Common myeloid progenitor, CD34-positive (primary cell): ENCODE results near the gene RNF114.

Source experiments
- CTCF ChIA-PET: fragments of 350-600 bp; sonication (Branson Sonifier 250); formaldehyde crosslinking; loops from one replicate; lab custom pipeline; 2021; ENCODE audit warnings: antibody characterized with exemption; lab: Charles Lee
- POLR2A ChIA-PET: fragments of 350-600 bp; sonication (Branson Sonifier 250); formaldehyde crosslinking; loops from one replicate; lab custom pipeline; 2021; ENCODE audit warnings: antibody characterized with exemption; lab: Charles Lee
- DNase-seq, 3 donors: peaks; one replicate each; pipeline versions ENCODE4 v3.0.0 to v3.0.0-alpha.2; 2013
- H3K27ac ChIP-seq, 2 experiments: 1 replicate in 1 of 2; 2 replicates in 1 of 2; pipeline ENCODE4 v1.7.0; 2013; ENCODE audit warnings: inconsistent platforms in 2 of 2, low read length in 2 of 2, mild to moderate bottlenecking in 2 of 2, low read depth in 1 of 2, moderate library complexity in 1 of 2; ENCODE audit not compliant: severe bottlenecking in 2 of 2, insufficient read depth in 1 of 2, poor library complexity in 1 of 2
- H3K27me3 ChIP-seq, 5 experiments: replicated peaks in 2 of 5; 1 replicate in 3 of 5; 2 replicates in 2 of 5; pipeline versions ENCODE4 v1.6.1 to v1.7.0; 2013; ENCODE audit warnings: low read length in 4 of 5, mild to moderate bottlenecking in 2 of 5, moderate library complexity in 2 of 5, inconsistent platforms in 1 of 5; ENCODE audit not compliant: insufficient read depth in 5 of 5, control insufficient read depth in 4 of 5
- H3K36me3 ChIP-seq, 4 experiments: 1 replicate in 2 of 4; 2 replicates in 2 of 4; pipeline versions ENCODE4 v1.6.1 to v1.7.0; 2013; ENCODE audit warnings: low read length in 3 of 4, control low read depth in 1 of 4, mild to moderate bottlenecking in 1 of 4; ENCODE audit not compliant: control insufficient read depth in 4 of 4, insufficient read depth in 4 of 4
- H3K4me1 ChIP-seq, 4 experiments: 1 replicate in 3 of 4; 2 replicates in 1 of 4; pipeline versions ENCODE4 v1.6.1 to v1.7.1; 2013; ENCODE audit warnings: low read length in 3 of 4, mild to moderate bottlenecking in 3 of 4, control low read depth in 1 of 4, inconsistent platforms in 1 of 4, moderate library complexity in 1 of 4; ENCODE audit not compliant: control insufficient read depth in 4 of 4, insufficient read depth in 4 of 4; ENCODE audit errors: control extremely low read depth in 1 of 4
- H3K4me3 ChIP-seq, 7 experiments: 1 replicate in 4 of 7; 2 replicates in 3 of 7; pipeline versions ENCODE4 v1.5.1 to v1.7.0; 2013; ENCODE audit warnings: mild to moderate bottlenecking in 7 of 7, low read length in 6 of 7, moderate library complexity in 6 of 7, inconsistent platforms in 2 of 7, low read depth in 2 of 7, control low read depth in 1 of 7; ENCODE audit not compliant: insufficient read depth in 4 of 7, control insufficient read depth in 1 of 7; ENCODE audit errors: extremely low read depth in 1 of 7
- H3K9me3 ChIP-seq, 5 experiments: 1 replicate in 4 of 5; 2 replicates in 1 of 5; pipeline versions ENCODE4 v1.6.1 to v1.7.1; 2013; ENCODE audit warnings: low read length in 4 of 5, mild to moderate bottlenecking in 2 of 5, inconsistent platforms in 1 of 5, low read depth in 1 of 5, moderate library complexity in 1 of 5; ENCODE audit not compliant: control insufficient read depth in 4 of 5, insufficient read depth in 2 of 5; ENCODE audit errors: control extremely low read depth in 1 of 5
- WGBS: methylation state at CpG from one replicate; pipeline ENCODE4 v1.1.5; 2013; ENCODE audit not compliant: insufficient coverage; 5-methylcytosine and 5-hydroxymethylcytosine counted together

Gene RNF114

GRCh38 chr20:49982072-49982345, 45.8 kb downstream of the RNF114 start:
- ChIA-PET POLR2A (interaction anchor here (0.6 to 3.4 kb wide), 4 partner anchors 30 to 89 kb away, joined by 3 to 11 read pairs (median 4); no protein-coding TSS in a partner anchor), CTCF (interaction anchor here (0.7 to 13.3 kb wide), 12 partner anchors 8 to 128 kb away, joined by 3 to 314 read pairs (median 4); no protein-coding TSS in a partner anchor)
- Histone ChIP-seq H3K27me3 (no peaks in the 10 kb centered on the region), H3K4me1 (peaks cover 0 to 67% (median 35%) of the 10 kb centered on the region in 4 experiments), H3K4me3 (peak overlapping the region in 4 of 7 experiments; percentile 23 to 56 (median 38)), H3K9me3 (no peaks in the 10 kb centered on the region), H3K27ac (peak overlapping the region in 1 of 2 experiments; percentile 14), H3K36me3 (peaks cover 0 to 3% (median 0%) of the 10 kb centered on the region in 4 experiments)
- WGBS: 8% methylated on average over 12 of the region's 12 CpGs
- no peak for DNase-seq

GRCh38 chr20:49982346-49983122, 46.3 kb downstream of the RNF114 start, which contains the start of gene SNAI1:
SNAI1 (plus strand) TSS chr20:49982980; CDS start chr20:49983060, 80 bp downstream.
- Histone ChIP-seq H3K4me3 (peak within 1 kb of the TSS in 6 of 7 experiments; percentile 42 to 73 (median 61)), H3K27ac (peak within 1 kb of the TSS in 1 of 2 experiments; percentile 78), H3K4me1 (peaks cover 0 to 70% (median 35%) of the 10 kb centered on the region in 4 experiments), H3K36me3 (peaks cover 0 to 3% (median 0%) of the 10 kb centered on the region in 4 experiments), H3K27me3 (no peaks in the 10 kb centered on the region), H3K9me3 (no peaks in the 10 kb centered on the region)
- CTCF ChIA-PET: interaction anchor here (0.7 to 13.3 kb wide), 12 partner anchors 7 to 108 kb away, joined by 3 to 314 read pairs (median 4); no protein-coding TSS in a partner anchor
- POLR2A ChIA-PET: interaction anchor here (0.6 to 3.4 kb wide), 5 partner anchors 30 to 132 kb away, joined by 3 to 11 read pairs (median 3); no protein-coding TSS in a partner anchor
- DNase-seq: peak; percentile 83 to 93 (median 92)
- WGBS: under 1% methylated on average over 60 of the region's 90 CpGs

GRCh38 chr20:49983123-49983847, 47.1 kb downstream of the RNF114 start:
- H3K4me3 ChIP-seq: peak overlapping the region in 6 of 7 experiments; percentile 42 to 73 (median 61)
- peaks cover 0 to 5% (median 0%) of the 10 kb centered on the region in 4 experiments for H3K36me3 ChIP-seq
- no peaks in the 10 kb centered on the region for H3K9me3 ChIP-seq
- no peak for DNase-seq
- H3K27me3 ChIP-seq: no peaks in the 10 kb centered on the region
- peak overlapping the region in 1 of 2 experiments; percentile 78 for H3K27ac ChIP-seq
- H3K4me1 ChIP-seq: peaks cover 0 to 75% (median 35%) of the 10 kb centered on the region in 4 experiments
- WGBS: 18% methylated on average over 12 of the region's 24 CpGs
- ChIA-PET CTCF (interaction anchor here (1.0 to 13.3 kb wide), 5 partner anchors 13 to 101 kb away, joined by 3 to 314 read pairs (median 5); no protein-coding TSS in a partner anchor), POLR2A (interaction anchor here (0.6 to 3.4 kb wide), 3 partner anchors 75 to 131 kb away, joined by 3 to 11 read pairs (median 3); no protein-coding TSS in a partner anchor)

GRCh38 chr20:49983848-49984408, 47.7 kb downstream of the RNF114 start:
- no peak overlapping the region for H3K27ac ChIP-seq
- ChIA-PET CTCF (interaction anchor here (0.6 to 13.3 kb wide), 7 partner anchors 9 to 101 kb away, joined by 3 to 314 read pairs (median 5); no protein-coding TSS in a partner anchor), POLR2A (interaction anchor here (0.6 to 3.4 kb wide), 2 partner anchors 75 to 85 kb away, joined by 3 to 11 read pairs; no protein-coding TSS in a partner anchor)
- no peaks in the 10 kb centered on the region for H3K9me3 ChIP-seq
- peaks cover 0 to 8% (median 0%) of the 10 kb centered on the region in 4 experiments for H3K36me3 ChIP-seq
- WGBS: 97% methylated on average over 15 of the region's 18 CpGs
- peak overlapping the region in 3 of 7 experiments; percentile 15 to 73 (median 66) for H3K4me3 ChIP-seq
- no peaks in the 10 kb centered on the region for H3K27me3 ChIP-seq
- H3K4me1 ChIP-seq: peaks cover 0 to 78% (median 34%) of the 10 kb centered on the region in 4 experiments
- no peak for DNase-seq

- H3K36me3 ChIP-seq: peaks cover 0 to 8% (median 0%) of the 10 kb centered on the region in 4 experiments
- H3K27ac ChIP-seq: no peak overlapping the region
- H3K4me3 ChIP-seq: peak overlapping the region in 1 of 7 experiments; percentile 66
- ChIA-PET POLR2A (no interaction called here), CTCF (interaction anchor here (0.6 to 13.3 kb wide), 4 partner anchors 8 to 100 kb away, joined by 3 to 314 read pairs (median 5); no protein-coding TSS in a partner anchor)
- peaks cover 0 to 79% (median 35%) of the 10 kb centered on the region in 4 experiments for H3K4me1 ChIP-seq
- H3K9me3 ChIP-seq: no peaks in the 10 kb centered on the region
- no peak for DNase-seq
- no peaks in the 10 kb centered on the region for H3K27me3 ChIP-seq
- WGBS: 100% methylated on average over 4 of the region's 13 CpGs
Observed at GRCh38 chr20:49984426-49985153, 48.4 kb downstream of the RNF114 start.

- no peak for DNase-seq
- POLR2A ChIA-PET: no interaction called here
- Histone ChIP-seq H3K9me3 (no peaks in the 10 kb centered on the region), H3K4me1 (peaks cover 0 to 79% (median 41%) of the 10 kb centered on the region in 4 experiments), H3K27me3 (no peaks in the 10 kb centered on the region), H3K27ac (no peak overlapping the region), H3K36me3 (peaks cover 0 to 8% (median 0%) of the 10 kb centered on the region in 4 experiments), H3K4me3 (peak overlapping the region in 1 of 7 experiments; percentile 16)
- 92% methylated on average over 6 of the region's 6 CpGs for WGBS
- CTCF ChIA-PET: interaction anchor here (1.8 to 13.3 kb wide), 2 partner anchors 16 to 85 kb away, joined by 4 to 314 read pairs; no protein-coding TSS in a partner anchor
Observed at GRCh38 chr20:49985157-49985556, 49.0 kb downstream of the RNF114 start.
